GM12878 (cell line): ENCODE results near the gene APPBP2. TPM values are rescaled to one million over a fixed set of nuclear protein-coding genes. Genes with fewer than 3 reads are reported as not detected.

Experiments used
- ATAC-seq: fragments of 200-7000 bp; cut with Tn5 transposase; 3 replicates; pipeline ENCODE4 v1.9.1; 2020; ENCODE audit warnings: mild to moderate bottlenecking, moderate library complexity
- BruUV-seq: library from RNA; stranded (reverse); fragments of 400-500 nt; replicated peaks from 2 replicates; lab custom pipeline; 2021; lab: Mats Ljungman, UMichigan
- CTCF ChIA-PET: fragments of 300-600 bp; sonication (Branson Sonifier 250); formaldehyde crosslinking; extraction: SDS; loops from one replicate; lab custom pipeline; 2021; ENCODE audit warnings: inconsistent platforms; lab: Yijun Ruan, JAX
- POLR2A ChIA-PET: fragments of 350-600 bp; formaldehyde crosslinking; extraction: SDS; loops from one replicate; lab custom pipeline; 2021; ENCODE audit warnings: inconsistent platforms; lab: Charles Lee
- RAD21 ChIA-PET: fragments of 300-600 bp; sonication (Branson Sonifier 250); formaldehyde crosslinking; loops from one replicate; lab custom pipeline; 2023; ENCODE audit warnings: antibody characterized with exemption; ENCODE audit not compliant: unreplicated experiment; lab: Charles Lee
- SMC1A ChIA-PET: fragments of 300-600 bp; sonication (Branson Sonifier 250); formaldehyde crosslinking; loops from one replicate; lab custom pipeline; 2023; ENCODE audit not compliant: unreplicated experiment, uncharacterized antibody; lab: Charles Lee
- DNase-seq: peaks from one replicate; pipeline ENCODE4 v3.0.0-alpha.2; 2011; ENCODE audit warnings: low read depth, low spot score
- FAIRE-seq: peaks from 3 replicates; lab custom pipeline; 2011; peaks lifted over from hg19 to GRCh38; lab: Jason Lieb, UNC
- H2AFZ ChIP-seq: 2 replicates; pipeline ENCODE4 v1.6.0; 2011; ENCODE audit warnings: low read depth, low read length, control low read depth; ENCODE audit not compliant: control insufficient read depth
- H3K27ac ChIP-seq: 2 replicates; pipeline ENCODE4 v1.5.1; 2011; ENCODE audit warnings: control low read depth; ENCODE audit not compliant: control insufficient read depth, insufficient read depth
- H3K27me3 ChIP-seq, 2 experiments: replicated peaks in 1 of 2; 2 replicates each; pipeline versions ENCODE4 v1.6.0 to v1.6.1; 2011; ENCODE audit warnings: low read length in 1 of 2; ENCODE audit not compliant: control insufficient read depth in 2 of 2, insufficient read depth in 2 of 2
- H3K36me3 ChIP-seq, 2 experiments: 2 replicates each; pipeline ENCODE4 v1.5.1; 2011; ENCODE audit warnings: low read length in 1 of 2; ENCODE audit not compliant: control insufficient read depth in 2 of 2, insufficient read depth in 2 of 2
- H3K4me1 ChIP-seq: 2 replicates; pipeline ENCODE4 v1.6.1; 2011; ENCODE audit warnings: mild to moderate bottlenecking, low read length, moderate library complexity, mixed read lengths; ENCODE audit not compliant: control insufficient read depth, insufficient read depth
- H3K4me2 ChIP-seq: 2 replicates; pipeline ENCODE4 v1.6.0; 2011; ENCODE audit warnings: control low read depth; ENCODE audit not compliant: control insufficient read depth, insufficient read depth
- H3K4me3 ChIP-seq: fragments of 200-600 bp; sonication (generic); 2 replicates; pipeline ENCODE4 v1.5.1; 2016
- H3K79me2 ChIP-seq: 2 replicates; pipeline ENCODE4 v1.6.0; 2011; ENCODE audit warnings: low read length; ENCODE audit not compliant: control insufficient read depth, insufficient read depth
- H3K9ac ChIP-seq: 2 replicates; pipeline ENCODE4 v1.8.0; 2011; ENCODE audit warnings: low read length, control low read depth, mixed read lengths; ENCODE audit not compliant: control insufficient read depth, insufficient read depth
- H3K9me3 ChIP-seq: replicated peaks from 3 replicates; pipeline ENCODE4 v1.5.1; 2011; ENCODE audit warnings: mild to moderate bottlenecking, low read length; ENCODE audit not compliant: control insufficient read depth, insufficient read depth
- H4K20me1 ChIP-seq: 2 replicates; pipeline ENCODE4 v1.6.0; 2011; ENCODE audit not compliant: control insufficient read depth, insufficient read depth
- CBX5 ChIP-seq: sonication (generic); IDR thresholded peaks from 2 replicates; pipeline ENCODE4 v1.6.1; 2016; ENCODE audit warnings: low read depth, moderate library complexity, mild to moderate bottlenecking, inconsistent platforms
- CHD2 ChIP-seq: IDR thresholded peaks from 2 replicates; pipeline ENCODE4 v1.6.1; 2011; ENCODE audit warnings: low read depth, low read length, improper control_type of control experiment, borderline replicate concordance
- ETV6 ChIP-seq, 2 experiments: fragments of 450-650 bp in 1 of 2; IDR thresholded peaks in 1 of 2; conservative IDR thresholded peaks in 1 of 2; 2 replicates each; pipeline ENCODE4 v1.6.1; 2014; ENCODE audit warnings: antibody characterized with exemption in 1 of 2, borderline replicate concordance in 1 of 2, low read depth in 1 of 2, mild to moderate bottlenecking in 1 of 2, moderate library complexity in 1 of 2
- FOXK2 ChIP-seq: fragments of 450-650 bp; IDR thresholded peaks from 2 replicates; pipeline ENCODE4 v1.6.1; 2017; ENCODE audit warnings: mild to moderate bottlenecking, moderate library complexity
- GATAD2B ChIP-seq: fragments of 450-650 bp; conservative IDR thresholded peaks from 2 replicates; pipeline ENCODE4 v1.6.1; 2017; ENCODE audit warnings: low read depth, mild to moderate bottlenecking, moderate library complexity
- IRF4 ChIP-seq: IDR thresholded peaks from 2 replicates; pipeline ENCODE4 v1.6.1; 2011; ENCODE audit warnings: low read depth, low read length
- JUNB ChIP-seq: IDR thresholded peaks from 2 replicates; pipeline ENCODE4 v1.6.1; 2016; ENCODE audit warnings: antibody characterized with exemption, mild to moderate bottlenecking
- MEF2B ChIP-seq: fragments of 450-650 bp; IDR thresholded peaks from 2 replicates; pipeline ENCODE4 v1.6.1; 2018; ENCODE audit warnings: mild to moderate bottlenecking, moderate library complexity; ENCODE audit not compliant: partially characterized antibody, poor library complexity, severe bottlenecking
- NFIC ChIP-seq: IDR thresholded peaks from 2 replicates; pipeline ENCODE4 v1.6.1; 2012; ENCODE audit warnings: low read depth, mild to moderate bottlenecking, inconsistent platforms, low read length, moderate library complexity
- POLR2A ChIP-seq: IDR thresholded peaks from 2 replicates; pipeline ENCODE4 v1.6.1; 2011; ENCODE audit warnings: low read depth, mild to moderate bottlenecking, low read length
- SIX5 ChIP-seq: IDR thresholded peaks from 2 replicates; pipeline ENCODE4 v1.6.1; 2011; ENCODE audit warnings: mild to moderate bottlenecking, low read depth, low read length, moderate library complexity; ENCODE audit not compliant: severe bottlenecking
- SP1 ChIP-seq: IDR thresholded peaks from one replicate; pipeline ENCODE4 v1.6.1; 2011; ENCODE audit warnings: low read depth, low read length
- TCF7 ChIP-seq: IDR thresholded peaks from 2 replicates; pipeline ENCODE4 v1.6.1; 2014; ENCODE audit warnings: antibody characterized with exemption, borderline replicate concordance
- WGBS: methylation state at CpG from one replicate; pipeline ENCODE4 v1.1.6; 2016; ENCODE audit warnings: low lambda C conversion rate; ENCODE audit not compliant: insufficient replicate concordance, insufficient coverage; ENCODE audit errors: missing lambda C conversion rate; 5-methylcytosine and 5-hydroxymethylcytosine counted together
- in situ Hi-C: fragments of 300-500 bp; cut with MboI; formaldehyde crosslinking; loops from 9 replicates; pipeline ENCODE4 v1.14.3; 2018; ENCODE audit warnings: mixed read lengths
- intact Hi-C: fragments of 100-400 bp; cut with micrococcal nuclease; formaldehyde crosslinking; loops from one replicate; pipeline ENCODE4 v1.14.2; 2022; ENCODE audit not compliant: unreplicated experiment
- polyA plus RNA-seq, 11 experiments: library from polyadenylated mRNA; depleted of rRNA in 4 of 11; unstranded in 6 of 11; stranded (reverse) in 5 of 11; fragments of >200 nt; fragmentation: Nextera tagmentation in 4 of 11; fragmentation: Illumina TruSeq in 1 of 11; extraction: Ambion mirVana in 4 of 11; extraction: Trizol in 1 of 11; gene quantifications; 1 replicate in 1 of 11; 2 replicates in 10 of 11; pipeline versions ENCODE4 v1.2.1 to v1.2.3, GENCODE V29; 2011 to 2016; ENCODE audit warnings: inconsistent platforms in 2 of 11, missing spikeins in 2 of 11, low read depth in 1 of 11
- total RNA-seq, 4 experiments: library from RNA; depleted of rRNA in 3 of 4; stranded (reverse); fragments of >200 nt in 3 of 4; fragmentation: Illumina TruSeq in 1 of 4; extraction: Trizol in 1 of 4; gene quantifications; 2 replicates each; pipeline versions ENCODE4 v1.2.1 to v1.2.3, GENCODE V29; 2013 to 2021
- TF ChIP-seq, protein P1 (sequence below): fragments of 450-650 bp; IDR thresholded peaks from 2 replicates; pipeline ENCODE4 v1.6.1; 2018; ENCODE audit warnings: mild to moderate bottlenecking, low read depth, moderate library complexity; ENCODE audit not compliant: partially characterized antibody
- TF ChIP-seq, protein P2 (sequence below): fragments of 150-350 bp; IDR thresholded peaks from 2 replicates; pipeline ENCODE4 v1.6.1; 2016; ENCODE audit warnings: low read depth, low read length
- TF ChIP-seq, protein P3 (sequence below): fragments of 450-650 bp; IDR thresholded peaks from 2 replicates; pipeline ENCODE4 v1.6.1; 2017; ENCODE audit warnings: antibody characterized with exemption, mild to moderate bottlenecking, moderate library complexity

APPBP2 gene
- total and polyA plus RNA-seq, 10 of the 15 experiments (the other 5 are each of a cell fraction or from before 2014, with no cell fraction given): 4.3 to 30.8 (median 13.1) TPM

DNA sequence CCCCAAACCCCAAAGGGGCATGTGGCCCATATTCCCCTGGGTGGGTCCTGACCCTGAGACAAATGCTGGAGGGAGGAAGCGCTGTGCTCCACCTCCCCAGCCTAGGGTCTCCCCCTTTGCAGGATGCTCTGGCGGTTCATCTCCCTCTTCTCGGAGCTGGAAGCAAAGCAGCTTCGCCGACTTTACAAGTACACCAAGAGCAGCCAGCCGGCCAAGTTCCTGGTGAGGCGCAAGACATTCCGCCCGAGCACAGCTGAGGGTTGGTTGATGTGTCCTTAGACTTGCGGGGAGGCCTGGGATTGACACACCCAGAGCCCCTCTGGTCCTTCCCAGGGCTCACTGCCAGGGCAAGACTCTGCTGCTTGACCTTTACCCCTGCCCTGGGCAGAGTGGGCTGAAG is 99.4 kb downstream of the APPBP2 start:
- Histone ChIP-seq H3K4me3 (no peak overlapping the region), H3K36me3 (no peaks in the 10 kb centered on the region), H3K4me2 (no peak overlapping the region), H3K9ac (no peak overlapping the region), H4K20me1 (no peaks in the 10 kb centered on the region), H3K27me3 (no peaks in the 10 kb centered on the region), H3K27ac (no peak overlapping the region), H3K79me2 (no peaks in the 10 kb centered on the region), H2AFZ (no peak overlapping the region), H3K4me1 (no peaks in the 10 kb centered on the region), H3K9me3 (no peaks in the 10 kb centered on the region; the same call in 2 of the 3 replicates)
- DNase-seq (no peak), FAIRE-seq (no peak), ATAC-seq (no peak)
- BruUV-seq: no TSS peak
- no peak for TF ChIP-seq ETV6 (conservative IDR thresholded peaks at IDR 0.05 in 1 of 2, IDR thresholded peaks at IDR 0.05 in 1 of 2; ENCODE audit: borderline replicate concordance in 1 of 2, low read depth in 1 of 2)
- no peak for TF ChIP-seq NFIC
- TF ChIP-seq GATAD2B: no peak
- TF ChIP-seq CBX5: no peak
- TF ChIP-seq CHD2: no peak
- TF ChIP-seq, protein P1, sequence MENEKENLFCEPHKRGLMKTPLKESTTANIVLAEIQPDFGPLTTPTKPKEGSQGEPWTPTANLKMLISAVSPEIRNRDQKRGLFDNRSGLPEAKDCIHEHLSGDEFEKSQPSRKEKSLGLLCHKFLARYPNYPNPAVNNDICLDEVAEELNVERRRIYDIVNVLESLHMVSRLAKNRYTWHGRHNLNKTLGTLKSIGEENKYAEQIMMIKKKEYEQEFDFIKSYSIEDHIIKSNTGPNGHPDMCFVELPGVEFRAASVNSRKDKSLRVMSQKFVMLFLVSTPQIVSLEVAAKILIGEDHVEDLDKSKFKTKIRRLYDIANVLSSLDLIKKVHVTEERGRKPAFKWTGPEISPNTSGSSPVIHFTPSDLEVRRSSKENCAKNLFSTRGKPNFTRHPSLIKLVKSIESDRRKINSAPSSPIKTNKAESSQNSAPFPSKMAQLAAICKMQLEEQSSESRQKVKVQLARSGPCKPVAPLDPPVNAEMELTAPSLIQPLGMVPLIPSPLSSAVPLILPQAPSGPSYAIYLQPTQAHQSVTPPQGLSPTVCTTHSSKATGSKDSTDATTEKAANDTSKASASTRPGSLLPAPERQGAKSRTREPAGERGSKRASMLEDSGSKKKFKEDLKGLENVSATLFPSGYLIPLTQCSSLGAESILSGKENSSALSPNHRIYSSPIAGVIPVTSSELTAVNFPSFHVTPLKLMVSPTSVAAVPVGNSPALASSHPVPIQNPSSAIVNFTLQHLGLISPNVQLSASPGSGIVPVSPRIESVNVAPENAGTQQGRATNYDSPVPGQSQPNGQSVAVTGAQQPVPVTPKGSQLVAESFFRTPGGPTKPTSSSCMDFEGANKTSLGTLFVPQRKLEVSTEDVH: no peak
- TF ChIP-seq FOXK2: no peak
- TF ChIP-seq JUNB: no peak
- no peak for TF ChIP-seq SIX5
- TF ChIP-seq SP1: no peak
- no peak for TF ChIP-seq POLR2A
- TF ChIP-seq MEF2B: no peak
- TF ChIP-seq IRF4: no peak
- TF ChIP-seq, protein P2, sequence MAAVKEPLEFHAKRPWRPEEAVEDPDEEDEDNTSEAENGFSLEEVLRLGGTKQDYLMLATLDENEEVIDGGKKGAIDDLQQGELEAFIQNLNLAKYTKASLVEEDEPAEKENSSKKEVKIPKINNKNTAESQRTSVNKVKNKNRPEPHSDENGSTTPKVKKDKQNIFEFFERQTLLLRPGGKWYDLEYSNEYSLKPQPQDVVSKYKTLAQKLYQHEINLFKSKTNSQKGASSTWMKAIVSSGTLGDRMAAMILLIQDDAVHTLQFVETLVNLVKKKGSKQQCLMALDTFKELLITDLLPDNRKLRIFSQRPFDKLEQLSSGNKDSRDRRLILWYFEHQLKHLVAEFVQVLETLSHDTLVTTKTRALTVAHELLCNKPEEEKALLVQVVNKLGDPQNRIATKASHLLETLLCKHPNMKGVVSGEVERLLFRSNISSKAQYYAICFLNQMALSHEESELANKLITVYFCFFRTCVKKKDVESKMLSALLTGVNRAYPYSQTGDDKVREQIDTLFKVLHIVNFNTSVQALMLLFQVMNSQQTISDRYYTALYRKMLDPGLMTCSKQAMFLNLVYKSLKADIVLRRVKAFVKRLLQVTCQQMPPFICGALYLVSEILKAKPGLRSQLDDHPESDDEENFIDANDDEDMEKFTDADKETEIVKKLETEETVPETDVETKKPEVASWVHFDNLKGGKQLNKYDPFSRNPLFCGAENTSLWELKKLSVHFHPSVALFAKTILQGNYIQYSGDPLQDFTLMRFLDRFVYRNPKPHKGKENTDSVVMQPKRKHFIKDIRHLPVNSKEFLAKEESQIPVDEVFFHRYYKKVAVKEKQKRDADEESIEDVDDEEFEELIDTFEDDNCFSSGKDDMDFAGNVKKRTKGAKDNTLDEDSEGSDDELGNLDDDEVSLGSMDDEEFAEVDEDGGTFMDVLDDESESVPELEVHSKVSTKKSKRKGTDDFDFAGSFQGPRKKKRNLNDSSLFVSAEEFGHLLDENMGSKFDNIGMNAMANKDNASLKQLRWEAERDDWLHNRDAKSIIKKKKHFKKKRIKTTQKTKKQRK: no peak
- TF ChIP-seq, protein P3, sequence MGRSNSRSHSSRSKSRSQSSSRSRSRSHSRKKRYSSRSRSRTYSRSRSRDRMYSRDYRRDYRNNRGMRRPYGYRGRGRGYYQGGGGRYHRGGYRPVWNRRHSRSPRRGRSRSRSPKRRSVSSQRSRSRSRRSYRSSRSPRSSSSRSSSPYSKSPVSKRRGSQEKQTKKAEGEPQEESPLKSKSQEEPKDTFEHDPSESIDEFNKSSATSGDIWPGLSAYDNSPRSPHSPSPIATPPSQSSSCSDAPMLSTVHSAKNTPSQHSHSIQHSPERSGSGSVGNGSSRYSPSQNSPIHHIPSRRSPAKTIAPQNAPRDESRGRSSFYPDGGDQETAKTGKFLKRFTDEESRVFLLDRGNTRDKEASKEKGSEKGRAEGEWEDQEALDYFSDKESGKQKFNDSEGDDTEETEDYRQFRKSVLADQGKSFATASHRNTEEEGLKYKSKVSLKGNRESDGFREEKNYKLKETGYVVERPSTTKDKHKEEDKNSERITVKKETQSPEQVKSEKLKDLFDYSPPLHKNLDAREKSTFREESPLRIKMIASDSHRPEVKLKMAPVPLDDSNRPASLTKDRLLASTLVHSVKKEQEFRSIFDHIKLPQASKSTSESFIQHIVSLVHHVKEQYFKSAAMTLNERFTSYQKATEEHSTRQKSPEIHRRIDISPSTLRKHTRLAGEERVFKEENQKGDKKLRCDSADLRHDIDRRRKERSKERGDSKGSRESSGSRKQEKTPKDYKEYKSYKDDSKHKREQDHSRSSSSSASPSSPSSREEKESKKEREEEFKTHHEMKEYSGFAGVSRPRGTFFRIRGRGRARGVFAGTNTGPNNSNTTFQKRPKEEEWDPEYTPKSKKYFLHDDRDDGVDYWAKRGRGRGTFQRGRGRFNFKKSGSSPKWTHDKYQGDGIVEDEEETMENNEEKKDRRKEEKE: no peak
- no peak for TF ChIP-seq TCF7
- ChIA-PET POLR2A (no interaction called here), RAD21 (interaction anchor here (2.4 kb wide), 1 partner anchor 195 kb away, joined by 9 read pairs; no protein-coding TSS in a partner anchor), CTCF (no interaction called here), SMC1A (interaction anchor here (1.2 kb wide), 1 partner anchor 354 kb away, joined by 3 read pairs; no protein-coding TSS in a partner anchor)
- in situ Hi-C loops: loop anchor here (10.0 kb wide), 1 partner anchor 282 kb away; the partner anchor contains the start of gene CA4
- 57% methylated on average over 10 of the region's 10 CpGs for WGBS
- intact Hi-C loops: no loop called here
